ENCODE results near the gene FASTK.

The FASTK gene

DNA sequence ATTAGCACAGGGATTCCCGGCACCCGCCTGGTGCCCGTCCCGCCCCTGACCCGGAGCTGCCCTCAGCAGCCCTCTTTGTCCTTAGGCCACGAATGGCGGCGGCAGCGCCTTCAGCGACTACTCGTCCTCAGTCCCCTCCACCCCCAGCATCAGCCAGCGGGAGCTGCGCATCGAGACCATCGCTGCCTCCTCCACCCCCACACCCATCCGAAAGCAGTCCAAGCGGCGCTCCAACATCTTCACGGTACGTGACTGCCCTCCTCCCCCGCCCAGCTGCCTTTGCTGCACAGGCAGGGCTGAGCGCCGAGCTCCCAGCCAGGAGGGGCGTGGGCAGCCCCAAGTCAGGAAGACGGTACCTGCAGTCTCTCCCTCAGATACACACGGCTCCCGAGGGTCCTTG is 39.3 kb upstream of the FASTK start:
- in situ Hi-C loops (cut with HindIII; ENCODE audit: low pct_ligation_motif_present, low pct_unique_long_range_greater_than_20kb, low sequenced_read_pairs), result no loop called here
- DNase-seq, result no peak

DNA sequence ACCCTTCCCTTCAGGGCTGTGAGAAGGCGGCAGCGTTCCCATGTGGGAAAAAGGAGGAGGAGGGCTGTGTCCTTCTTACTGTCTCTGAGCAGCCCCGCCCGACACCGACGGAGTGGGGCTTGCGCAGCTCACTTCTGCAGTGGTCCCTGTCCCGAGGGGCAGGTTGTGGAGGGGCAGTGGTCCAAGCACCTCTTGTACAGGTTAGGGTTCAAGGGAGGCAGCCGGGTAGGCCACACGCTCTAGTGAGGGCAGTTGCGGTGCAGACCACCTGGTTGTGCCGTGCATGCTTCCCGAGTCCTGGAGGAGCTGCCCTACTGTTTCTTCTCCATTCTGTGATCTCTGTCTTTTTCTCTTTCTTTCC is 38.4 kb upstream of the FASTK start:
- in situ Hi-C loops (cut with HindIII; ENCODE audit: low pct_ligation_motif_present, low pct_unique_long_range_greater_than_20kb, low sequenced_read_pairs), result no loop called here
- DNase-seq, result no peak

DNA sequence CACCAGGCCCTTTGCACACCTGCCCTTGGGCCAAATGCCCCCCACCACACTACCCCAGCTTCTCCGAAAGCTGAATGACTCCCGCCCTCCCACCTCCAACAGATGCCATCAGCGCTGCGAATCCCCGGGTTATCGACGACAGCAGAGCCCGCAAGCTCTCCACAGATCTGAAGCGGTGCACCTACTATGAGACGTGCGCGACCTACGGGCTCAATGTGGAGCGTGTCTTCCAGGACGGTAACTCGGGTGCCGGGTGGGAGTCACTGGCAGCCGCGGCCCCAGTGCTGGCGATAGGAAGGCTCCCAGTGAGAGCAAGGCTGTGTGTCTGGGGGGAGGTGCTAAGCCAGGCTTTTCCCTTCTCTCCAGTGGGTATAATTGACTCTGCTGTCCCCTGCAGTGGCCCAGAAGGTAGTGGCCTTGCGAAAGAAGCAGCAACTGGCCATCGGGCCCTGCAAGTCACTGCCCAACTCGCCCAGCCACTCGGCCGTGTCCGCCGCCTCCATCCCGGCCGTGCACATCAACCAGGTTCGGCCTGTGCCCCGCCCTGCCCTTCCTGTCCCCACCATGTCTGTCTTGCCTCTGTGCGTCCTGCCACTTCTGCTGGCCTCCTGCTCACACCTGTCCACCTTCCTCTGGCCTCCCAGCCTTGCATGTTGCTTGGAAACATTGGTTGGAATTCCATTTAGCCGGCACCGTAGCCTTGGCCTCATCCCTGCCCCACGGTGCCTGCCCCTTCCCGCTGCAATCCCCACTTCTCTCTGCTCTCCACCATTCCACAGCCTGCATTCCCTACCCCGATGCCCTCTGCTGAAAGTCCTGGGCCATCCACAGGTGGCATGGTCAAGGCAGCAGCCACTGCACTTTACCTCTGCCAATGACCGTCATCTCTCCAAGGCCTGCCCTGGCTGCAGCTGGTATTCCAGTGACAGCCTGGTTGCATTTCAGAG is 37.8 kb upstream of the FASTK start:
- DNase-seq, result no peak
- in situ Hi-C loops (cut with HindIII; ENCODE audit: low pct_ligation_motif_present, low pct_unique_long_range_greater_than_20kb, low sequenced_read_pairs), result no loop called here

DNA sequence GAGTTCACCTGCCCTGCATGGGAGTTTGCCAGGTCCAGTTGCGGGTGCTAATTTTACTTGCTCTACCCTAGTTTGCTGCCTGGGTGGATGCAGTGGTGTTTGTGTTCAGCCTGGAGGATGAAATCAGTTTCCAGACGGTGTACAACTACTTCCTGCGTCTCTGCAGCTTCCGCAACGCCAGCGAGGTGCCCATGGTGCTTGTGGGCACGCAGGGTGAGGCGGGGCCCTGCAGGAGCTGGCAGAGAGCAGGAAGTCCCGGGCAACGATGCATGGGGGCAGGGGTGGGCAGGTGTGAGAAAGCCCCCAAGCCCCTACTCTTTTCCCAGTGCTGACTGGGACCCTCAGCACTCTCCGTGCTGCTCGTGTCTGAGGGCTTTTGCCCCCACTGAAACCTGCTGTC is 37.0 kb upstream of the FASTK start:
- in situ Hi-C loops (cut with HindIII; ENCODE audit: low pct_ligation_motif_present, low pct_unique_long_range_greater_than_20kb, low sequenced_read_pairs), result no loop called here
- DNase-seq, result no peak

DNA sequence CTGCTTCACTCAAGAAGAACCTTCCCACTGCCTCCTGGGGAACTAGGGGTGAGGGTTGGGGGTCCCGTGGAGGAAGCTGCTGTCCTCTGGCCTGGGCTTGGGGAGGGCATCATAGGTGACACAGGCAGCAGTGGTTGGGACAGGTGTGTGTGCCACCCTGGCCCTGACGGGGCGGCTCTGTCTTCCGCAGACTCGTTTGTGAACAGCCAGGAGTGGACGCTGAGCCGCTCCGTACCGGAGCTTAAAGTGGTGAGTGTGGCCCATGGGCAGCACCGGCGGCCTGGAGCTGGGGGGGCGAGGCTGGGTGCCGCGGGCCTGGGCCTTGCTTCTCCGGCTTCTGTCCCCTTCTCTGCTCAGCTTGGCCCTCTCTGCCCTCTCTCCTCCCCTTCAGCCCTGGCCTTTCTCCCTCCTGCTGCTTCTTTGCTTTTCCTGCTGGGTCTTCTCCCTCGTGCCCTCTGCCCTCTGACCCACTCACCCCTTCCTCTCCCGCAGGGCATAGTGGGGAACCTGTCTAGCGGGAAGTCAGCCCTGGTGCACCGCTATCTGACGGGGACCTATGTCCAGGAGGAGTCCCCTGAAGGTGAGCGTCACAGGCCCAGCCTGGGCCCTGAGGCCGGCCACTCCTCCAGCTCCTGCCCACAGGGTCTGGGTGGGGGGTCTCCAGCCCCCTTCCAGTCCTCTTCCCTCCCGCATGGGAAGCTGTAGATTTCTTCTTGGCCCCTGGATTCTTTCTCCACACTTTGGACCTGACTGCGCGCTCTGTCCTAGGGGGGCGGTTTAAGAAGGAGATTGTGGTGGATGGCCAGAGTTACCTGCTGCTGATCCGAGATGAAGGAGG is 36.2 kb upstream of the FASTK start:
- no peak for DNase-seq
- in situ Hi-C loops (cut with HindIII; ENCODE audit: low pct_ligation_motif_present, low pct_unique_long_range_greater_than_20kb, low sequenced_read_pairs), result no loop called here

DNA sequence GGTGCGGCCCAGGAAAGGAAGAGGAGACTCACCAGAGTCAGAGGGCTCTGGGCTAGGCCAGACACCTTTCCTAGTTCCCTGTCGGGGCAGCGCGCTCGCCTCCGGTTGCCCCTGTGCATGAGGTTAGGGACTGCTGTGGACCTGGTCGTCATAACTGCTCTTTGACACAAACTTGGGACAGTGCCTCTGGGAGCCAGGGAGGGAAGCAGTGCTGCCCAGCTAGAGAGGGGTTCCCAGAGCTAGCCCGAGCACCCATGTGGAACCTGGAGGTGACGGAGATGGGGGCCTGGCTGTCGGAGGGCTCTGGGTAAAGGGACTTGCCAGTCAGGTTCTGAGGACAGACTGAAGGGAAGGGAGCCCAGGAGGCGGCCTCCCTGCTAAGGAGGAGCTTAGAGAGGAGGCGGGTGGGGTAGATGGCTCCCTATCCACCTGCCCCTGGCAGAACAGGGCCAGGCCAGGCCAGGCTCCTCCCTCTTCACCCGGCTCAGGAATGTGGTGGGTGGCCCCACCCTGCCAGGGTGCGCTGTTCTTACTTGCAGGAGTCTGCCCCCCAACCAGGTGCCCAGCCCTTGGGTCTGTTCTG is 35.3 kb upstream of the FASTK start:
- in situ Hi-C loops (cut with HindIII; ENCODE audit: low pct_ligation_motif_present, low pct_unique_long_range_greater_than_20kb, low sequenced_read_pairs), result no loop called here
- no peak for DNase-seq

DNA sequence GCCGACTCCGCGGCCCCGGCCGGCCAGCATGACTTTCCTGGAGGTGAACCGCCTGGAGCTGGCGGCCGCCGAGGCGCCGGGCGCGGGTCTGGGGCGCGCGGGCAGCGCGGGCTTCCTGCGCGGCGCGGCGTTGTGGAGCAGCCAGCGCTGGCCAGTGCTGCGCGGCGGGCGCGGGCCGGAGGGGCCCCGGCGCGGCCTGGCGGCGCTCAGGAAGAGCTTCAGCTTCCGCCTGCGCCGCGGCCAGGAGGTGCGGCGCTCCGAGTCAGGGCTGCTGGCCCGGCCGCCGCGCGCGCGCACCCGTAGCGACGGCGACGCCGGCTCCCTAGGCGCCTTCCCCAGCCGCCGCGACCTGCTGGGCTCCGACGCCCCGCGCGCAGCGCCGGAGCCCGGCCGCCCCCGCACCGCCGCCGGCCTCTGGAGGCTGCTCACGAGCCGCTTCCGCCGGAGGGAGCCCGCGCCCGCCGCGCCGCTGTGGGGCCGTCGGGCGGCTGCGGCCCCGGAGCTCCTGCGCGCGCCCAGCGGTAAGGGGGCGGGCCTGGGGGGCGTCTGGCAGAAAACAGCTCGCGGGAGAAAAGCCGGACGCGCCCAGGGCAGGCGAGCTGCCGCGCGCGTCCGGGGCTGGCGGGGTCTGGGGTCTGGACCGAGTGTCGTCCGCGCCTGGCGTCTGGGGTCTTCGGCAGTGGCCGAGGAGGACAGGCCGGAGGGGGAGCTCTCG is 34.7 kb upstream of the FASTK start:
- in situ Hi-C loops (cut with HindIII; ENCODE audit: low pct_ligation_motif_present, low pct_unique_long_range_greater_than_20kb, low sequenced_read_pairs), result no loop called here
- no peak for DNase-seq

DNA sequence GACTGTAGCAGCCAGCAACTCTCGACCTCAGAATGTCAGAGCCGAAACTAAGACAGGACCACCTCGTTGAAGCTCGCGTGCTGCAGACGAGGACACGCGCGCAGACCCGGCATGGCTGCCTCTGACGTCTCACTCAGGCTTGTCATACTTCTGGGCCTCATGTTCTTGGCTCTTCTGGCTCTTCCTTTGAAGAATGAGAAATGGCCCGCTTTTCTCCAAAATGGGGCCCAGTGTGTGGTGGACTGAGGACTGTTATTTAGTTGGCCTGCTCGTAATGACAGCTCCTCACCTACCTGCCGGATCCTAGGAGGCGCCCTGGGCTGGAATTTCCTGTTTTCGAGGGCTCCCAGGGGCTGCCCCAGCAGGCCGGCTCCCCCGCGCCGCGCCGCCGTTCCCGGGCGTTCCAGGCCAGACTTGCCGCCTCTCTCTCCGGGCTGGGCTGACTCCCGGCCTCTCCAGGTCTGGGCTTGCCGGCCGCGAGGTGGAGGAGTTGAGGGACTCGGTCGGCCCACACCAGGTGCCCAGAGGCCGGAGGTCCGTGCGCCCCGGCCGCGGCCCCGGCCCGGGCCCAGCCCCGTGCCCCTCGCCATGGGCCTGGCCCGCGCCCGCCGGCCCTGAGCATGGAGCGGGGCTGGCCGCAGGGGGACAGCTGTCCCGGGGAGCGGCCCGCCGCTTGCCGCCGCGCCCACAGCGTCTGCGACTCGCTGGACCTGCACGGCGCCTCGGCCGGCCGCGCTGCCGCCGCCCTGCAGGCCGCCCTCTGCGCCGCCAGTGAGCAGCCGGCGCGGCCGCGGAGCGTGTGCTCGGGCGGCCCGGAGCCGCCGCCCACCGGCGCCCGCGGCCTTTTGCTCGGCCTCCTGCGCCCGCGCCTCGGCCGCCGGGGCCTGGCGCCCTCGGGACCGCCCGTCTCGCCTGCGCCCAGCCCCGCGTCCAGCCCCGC is 33.8 kb upstream of the FASTK start:
- DNase-seq, result no peak
- in situ Hi-C loops (cut with HindIII; ENCODE audit: low pct_ligation_motif_present, low pct_unique_long_range_greater_than_20kb, low sequenced_read_pairs), result no loop called here

DNA sequence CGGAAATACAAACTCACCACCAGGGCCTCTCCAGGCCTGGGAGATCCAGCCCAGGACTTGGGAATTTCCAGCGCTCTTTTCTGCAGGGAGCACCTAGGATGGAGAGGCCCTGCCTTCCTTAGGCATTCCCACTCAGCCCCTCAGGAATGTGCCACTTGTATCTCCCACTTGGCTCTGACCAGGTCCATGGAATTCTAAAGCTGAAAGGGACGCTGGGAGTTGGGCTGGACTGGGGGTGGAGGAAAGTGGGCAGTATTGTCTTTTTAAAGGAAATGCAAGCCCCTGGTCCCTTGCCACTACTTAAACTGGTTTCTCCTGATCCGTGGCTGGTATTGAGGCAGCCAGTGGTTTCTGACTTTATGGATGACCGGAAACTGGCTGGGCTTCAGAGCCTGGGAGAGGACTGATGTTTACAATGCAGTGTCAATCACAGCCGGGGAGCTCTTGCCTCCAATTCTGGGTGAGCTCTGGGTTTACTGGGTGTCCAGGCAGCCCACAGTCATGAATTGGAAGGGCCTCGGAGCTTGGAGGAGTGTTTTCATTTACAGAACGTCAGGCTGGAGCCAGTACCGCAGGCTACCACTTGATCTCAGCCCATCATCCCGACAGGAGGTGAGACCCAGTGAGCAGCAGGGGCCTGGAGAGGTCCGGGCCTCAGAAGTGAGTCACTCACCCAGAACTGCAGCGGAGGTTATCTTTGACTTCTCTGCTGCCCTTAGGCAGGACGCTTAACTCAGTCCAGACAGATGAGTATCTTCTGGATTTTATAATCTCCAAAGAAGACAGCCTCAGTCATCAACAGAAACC is 32.9 kb upstream of the FASTK start:
- in situ Hi-C loops (cut with HindIII; ENCODE audit: low pct_ligation_motif_present, low pct_unique_long_range_greater_than_20kb, low sequenced_read_pairs), result no loop called here
- DNase-seq, result peak; percentile 96

DNA sequence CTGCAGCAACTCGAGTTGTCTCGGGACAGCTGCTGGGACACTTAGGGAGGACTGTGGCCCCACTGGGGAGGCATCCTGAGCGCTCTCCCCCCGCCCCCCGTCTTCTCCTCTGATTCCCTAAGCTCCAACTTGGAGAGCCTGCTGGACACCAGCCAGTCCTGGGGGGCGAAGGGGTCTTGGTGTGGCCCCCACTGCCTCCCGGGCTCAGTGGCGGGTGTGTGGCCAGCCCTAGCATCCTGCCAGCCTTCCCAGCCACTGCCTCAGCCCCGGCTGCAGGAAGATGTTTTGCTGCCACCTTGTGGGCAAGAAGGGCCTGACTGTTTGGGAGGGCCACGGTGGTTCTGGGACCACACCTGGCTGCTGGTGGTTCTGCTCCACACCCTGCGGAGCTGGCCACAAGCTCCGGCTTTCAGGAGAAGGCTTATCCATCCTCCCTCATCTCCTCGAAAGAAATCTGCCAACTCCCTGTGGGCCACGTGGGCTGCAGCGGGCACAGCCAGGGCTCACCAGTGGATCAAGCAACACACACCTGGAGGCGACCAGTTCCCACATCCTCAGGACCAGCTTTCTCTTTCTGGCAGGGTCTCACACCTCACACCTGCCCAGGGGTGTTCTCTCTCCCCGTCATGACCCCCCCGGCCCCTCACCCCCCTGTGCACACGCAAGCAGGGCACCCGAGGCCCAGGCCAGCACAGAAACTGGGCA is 30.5 kb upstream of the FASTK start:
- in situ Hi-C loops (cut with HindIII; ENCODE audit: low pct_ligation_motif_present, low pct_unique_long_range_greater_than_20kb, low sequenced_read_pairs), result no loop called here

DNA sequence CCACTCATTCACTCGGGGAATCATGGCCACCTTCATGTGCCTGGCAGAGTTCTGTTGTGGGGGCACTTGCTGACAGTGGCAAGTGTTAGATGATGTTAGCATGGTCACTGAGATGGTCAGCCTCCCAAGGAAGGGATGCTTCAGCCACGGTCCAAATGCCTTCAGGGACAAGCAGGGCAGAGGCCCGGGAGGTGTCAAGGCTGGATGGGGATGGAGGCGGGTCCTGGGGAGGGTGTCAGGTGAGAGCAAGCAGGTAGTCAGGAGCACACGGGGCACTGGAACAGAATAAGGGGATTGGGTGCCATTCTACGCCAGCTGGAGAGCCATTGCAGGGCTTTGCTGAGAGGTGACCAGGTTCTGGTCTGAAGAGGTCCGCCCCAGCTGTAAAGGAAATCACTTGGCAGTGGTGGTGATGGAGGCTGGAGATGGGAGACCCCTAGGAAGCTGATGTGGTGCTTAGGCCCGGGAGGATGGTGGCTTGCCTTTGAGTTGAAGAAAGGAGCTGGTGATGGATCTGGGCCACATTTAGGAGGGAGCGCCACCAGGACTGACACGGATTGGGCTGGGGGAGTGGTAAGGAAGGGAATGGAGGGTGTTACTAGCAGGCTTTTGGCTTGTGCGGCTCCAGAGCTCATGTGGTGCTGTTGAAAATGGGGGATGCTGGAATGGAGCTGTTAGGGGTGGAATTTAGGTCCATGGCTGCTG is 29.8 kb upstream of the FASTK start:
- in situ Hi-C loops (cut with HindIII; ENCODE audit: low pct_ligation_motif_present, low pct_unique_long_range_greater_than_20kb, low sequenced_read_pairs), result no loop called here
- no peak for DNase-seq

More for the DNA sequence above, 30.5 kb upstream of the FASTK start:
- DNase-seq, result peak; percentile 83

DNA sequence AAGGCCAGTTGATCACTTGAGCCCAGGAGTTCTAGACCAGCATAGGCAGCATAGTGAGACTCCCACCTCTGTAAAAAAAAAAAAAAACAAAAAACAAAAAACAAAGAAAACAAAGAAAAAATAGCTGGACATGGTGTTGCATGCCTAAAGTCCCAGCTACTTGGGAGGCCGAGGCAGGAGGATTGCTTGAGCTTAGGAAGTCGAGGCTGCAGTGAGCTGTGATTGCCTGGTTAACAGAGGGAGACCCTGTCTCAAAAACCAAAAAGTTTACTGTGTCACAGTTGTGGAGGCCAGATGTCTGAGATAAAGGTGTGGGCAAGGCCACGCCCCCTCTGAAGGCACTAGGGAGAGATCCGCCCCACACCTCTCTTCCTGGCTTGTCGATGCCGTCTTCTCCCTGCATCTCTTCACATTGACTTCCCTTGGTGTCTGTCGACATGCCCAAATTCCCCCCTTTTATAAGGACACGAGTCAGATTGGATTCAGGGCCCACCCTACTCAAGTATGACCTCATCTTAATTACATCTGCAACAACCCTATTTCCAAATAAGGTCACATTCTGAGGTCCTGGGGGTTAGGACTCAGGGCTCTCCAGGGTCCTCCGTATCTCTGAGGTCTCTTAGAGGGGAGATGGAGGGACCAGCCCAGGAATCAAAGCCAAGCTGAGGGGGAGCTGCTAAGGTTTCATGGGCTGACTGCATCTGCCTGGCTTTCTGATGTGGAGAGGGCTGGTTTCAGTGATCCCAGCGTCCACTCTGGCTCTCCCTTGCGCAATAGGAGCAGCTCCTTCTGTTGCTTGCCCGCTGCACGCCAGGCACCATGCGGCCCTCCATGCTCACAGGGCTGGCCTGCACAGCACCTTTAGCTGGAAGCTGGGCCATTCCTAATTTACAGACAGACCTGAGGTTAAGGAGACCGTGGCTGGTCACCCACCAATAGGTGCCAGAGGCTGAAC is 28.8 kb upstream of the FASTK start:
- in situ Hi-C loops (cut with HindIII; ENCODE audit: low pct_ligation_motif_present, low pct_unique_long_range_greater_than_20kb, low sequenced_read_pairs), result no loop called here
- no peak for DNase-seq

DNA sequence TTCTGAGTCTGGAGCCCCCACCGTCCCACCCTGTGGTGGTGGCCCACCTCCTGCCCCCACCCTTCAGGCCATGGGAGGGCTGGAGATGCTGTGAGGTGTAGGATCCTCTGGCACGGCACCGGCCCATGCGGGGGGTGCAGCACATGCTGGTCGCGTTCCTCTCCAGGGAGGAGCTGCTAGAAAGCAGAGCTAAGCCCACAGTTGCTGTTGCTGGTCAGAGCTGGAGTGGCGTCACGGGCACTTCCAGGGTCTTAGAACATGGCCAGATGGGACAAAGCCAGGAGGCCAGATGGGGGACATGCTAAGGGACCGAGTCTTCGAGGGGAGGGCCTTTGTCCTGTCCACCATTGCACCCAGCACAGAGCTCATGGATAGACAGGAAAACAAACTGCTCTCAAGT is 27.3 kb upstream of the FASTK start:
- in situ Hi-C loops (cut with HindIII; ENCODE audit: low pct_ligation_motif_present, low pct_unique_long_range_greater_than_20kb, low sequenced_read_pairs), result no loop called here
- DNase-seq, result no peak

DNA sequence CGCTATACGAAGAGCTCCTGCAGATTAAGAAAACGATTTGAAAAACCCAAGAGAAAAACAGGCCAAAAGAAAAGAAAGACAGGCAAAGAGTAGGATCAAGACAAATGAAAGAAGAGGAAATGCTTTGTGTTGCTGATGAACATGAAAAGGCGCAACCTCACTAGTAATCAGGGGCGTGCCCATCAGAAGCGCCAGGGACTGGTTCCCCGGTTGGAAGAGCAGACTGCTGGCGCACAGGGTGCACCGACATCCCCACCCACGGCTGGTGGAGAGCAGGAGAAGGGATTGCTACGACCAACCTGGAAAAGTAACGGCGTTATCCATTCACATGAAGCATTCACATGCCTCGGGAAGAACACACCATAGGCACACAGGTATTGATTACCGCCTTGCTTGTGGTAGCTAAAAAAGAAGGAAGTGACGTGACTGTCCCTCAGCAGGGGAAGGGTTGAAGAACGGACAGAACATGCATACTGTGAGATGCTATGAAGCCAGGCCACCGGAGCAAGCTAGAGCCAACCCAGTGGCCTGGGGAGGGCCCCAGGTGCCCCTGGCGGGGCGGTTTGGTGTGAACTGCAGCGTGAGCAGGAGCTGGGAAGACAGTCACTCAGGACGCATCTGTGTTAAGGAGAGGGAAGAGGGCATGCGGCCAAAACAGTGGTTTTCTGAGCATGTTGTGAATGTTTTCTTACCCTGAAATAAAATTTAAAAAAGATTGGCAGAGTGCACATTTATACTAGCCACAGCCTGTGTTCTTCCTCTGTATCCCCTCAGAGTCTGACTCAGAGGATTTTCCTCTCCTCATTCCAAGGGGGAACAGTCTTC is 24.0 kb upstream of the FASTK start:
- no peak for DNase-seq

More for the DNA sequence above, 24.0 kb upstream of the FASTK start:
- in situ Hi-C loops (cut with HindIII; ENCODE audit: low pct_ligation_motif_present, low pct_unique_long_range_greater_than_20kb, low sequenced_read_pairs), result no loop called here
